SU-DHL-6 (cell line): Measurements from ENCODE around the gene RBM33.

ENCODE experiments used
- H2AFZ ChIP-seq: fragments of 200-600 bp; sonication (generic); 2 replicates; pipeline ENCODE4 v1.6.1; 2014; ENCODE audit warnings: low read depth, mild to moderate bottlenecking, moderate library complexity, mixed read lengths, antibody characterized with exemption, low read length; ENCODE audit not compliant: severe bottlenecking
- H3F3A ChIP-seq: fragments of 200-600 bp; shearing (Covaris generic); 2 replicates; pipeline ENCODE4 v1.6.0; 2016; ENCODE audit warnings: antibody characterized with exemption, mild to moderate bottlenecking; ENCODE audit not compliant: insufficient read depth
- H3K27ac ChIP-seq: fragments of 200-600 bp; sonication (generic); 2 replicates; pipeline ENCODE4 v1.5.1; 2016; ENCODE audit warnings: low read depth, mild to moderate bottlenecking, low read length, moderate library complexity, mixed read lengths
- H3K27me3 ChIP-seq: fragments of 200-600 bp; sonication (generic), shearing (Covaris generic); 2 replicates; pipeline ENCODE4 v1.6.0; 2014; ENCODE audit warnings: mild to moderate bottlenecking, low read length
- H3K36me3 ChIP-seq: fragments of 200-600 bp; sonication (generic); 2 replicates; pipeline ENCODE4 v1.6.1; 2014; ENCODE audit warnings: mild to moderate bottlenecking, low read length, mixed read lengths
- H3K4me2 ChIP-seq: fragments of 300-600, 200-600 bp; shearing (Covaris generic), sonication (generic); 2 replicates; pipeline ENCODE4 v1.6.0; 2014; ENCODE audit warnings: low read length, low read depth, mild to moderate bottlenecking; ENCODE audit not compliant: poor library complexity, severe bottlenecking
- H3K4me3 ChIP-seq: fragments of 200-600 bp; sonication (generic); 2 replicates; pipeline ENCODE4 v1.5.1; 2014; ENCODE audit warnings: antibody characterized with exemption, low read length, mild to moderate bottlenecking, mixed read lengths; ENCODE audit not compliant: insufficient read depth, poor library complexity, severe bottlenecking
- H3K79me2 ChIP-seq: fragments of 200-600 bp; sonication (generic); 2 replicates; pipeline ENCODE4 v1.6.1; 2014; ENCODE audit warnings: mild to moderate bottlenecking, low read length, moderate library complexity; ENCODE audit not compliant: insufficient read depth
- H3K9ac ChIP-seq: fragments of 200-600 bp; sonication (generic); 2 replicates; pipeline ENCODE4 v1.7.0; 2014; ENCODE audit warnings: mild to moderate bottlenecking, low read length
- H3K9me2 ChIP-seq: fragments of 200-600 bp; sonication (generic); replicated peaks from 2 replicates; pipeline ENCODE4 v1.6.1; 2014; ENCODE audit warnings: low read length; ENCODE audit not compliant: insufficient read depth
- H3K9me3 ChIP-seq: fragments of 200-600 bp; sonication (generic); 2 replicates; pipeline ENCODE4 v1.6.1; 2014; ENCODE audit warnings: low read length, mixed read lengths; ENCODE audit not compliant: insufficient read depth
- H4K20me1 ChIP-seq: fragments of 200-600 bp; sonication (generic); 2 replicates; pipeline ENCODE4 v1.6.1; 2014; ENCODE audit warnings: low read depth, mild to moderate bottlenecking, antibody characterized with exemption, low read length, moderate library complexity, mixed read lengths
- CTCF ChIP-seq: fragments of 200-600 bp; sonication (generic); IDR thresholded peaks from one replicate; pipeline ENCODE4 v1.5.1; 2017; ENCODE audit warnings: antibody characterized with exemption, mild to moderate bottlenecking, low read length, moderate library complexity; ENCODE audit not compliant: insufficient read depth, poor library complexity, severe bottlenecking
- EZH2phosphoT487 ChIP-seq: fragments of 200-600 bp; sonication (generic), shearing (Covaris generic); conservative IDR thresholded peaks from 2 replicates; pipeline ENCODE4 v1.6.1; 2018; ENCODE audit warnings: mild to moderate bottlenecking, antibody characterized with exemption, low read length, moderate library complexity, mixed read lengths

Gene RBM33

GRCh38 chr7:155693826-155694225 lies 49.4 kb downstream of the RBM33 start:
- Histone ChIP-seq H3K27me3 (no peaks in the 10 kb centered on the region), H3K4me2 (no peak overlapping the region), H3K9me3 (no peaks in the 10 kb centered on the region), H3K36me3 (peaks cover 3% of the 10 kb centered on the region; the same call in 1 of the 2 replicates), H4K20me1 (peaks cover 36% of the 10 kb centered on the region), H3K9ac (no peak overlapping the region), H3K27ac (no peak overlapping the region), H3F3A (no peaks in the 10 kb centered on the region), H3K4me3 (no peak overlapping the region), H3K79me2 (peaks cover 78% of the 10 kb centered on the region), H2AFZ (no peak overlapping the region), H3K9me2 (no peaks in the 10 kb centered on the region)
- TF ChIP-seq CTCF (no peak), EZH2phosphoT487 (no peak)

GRCh38 chr7:155694851-155695250 lies 50.4 kb downstream of the RBM33 start:
- peaks cover 88% of the 10 kb centered on the region for H3K79me2 ChIP-seq
- peaks cover 7% of the 10 kb centered on the region; the same call in 1 of the 2 replicates for H3K36me3 ChIP-seq
- no peak for TF ChIP-seq EZH2phosphoT487
- no peak for TF ChIP-seq CTCF
- no peak overlapping the region for H3K27ac ChIP-seq
- no peaks in the 10 kb centered on the region for H3F3A ChIP-seq
- no peak overlapping the region for H3K4me2 ChIP-seq
- H3K9me3 ChIP-seq = no peaks in the 10 kb centered on the region
- H2AFZ ChIP-seq = no peak overlapping the region
- H4K20me1 ChIP-seq = peaks cover 41% of the 10 kb centered on the region
- H3K9me2 ChIP-seq = no peaks in the 10 kb centered on the region
- H3K4me3 ChIP-seq = no peak overlapping the region
- H3K9ac ChIP-seq = no peak overlapping the region
- no peaks in the 10 kb centered on the region for H3K27me3 ChIP-seq

- Histone ChIP-seq H3K79me2 (peaks cover 86% of the 10 kb centered on the region), H3K9me2 (no peaks in the 10 kb centered on the region), H3K9ac (no peak overlapping the region), H3K36me3 (peaks cover 21% of the 10 kb centered on the region), H3K4me3 (no peak overlapping the region), H3K4me2 (no peak overlapping the region), H3F3A (no peaks in the 10 kb centered on the region), H4K20me1 (peaks cover 41% of the 10 kb centered on the region), H3K27ac (no peak overlapping the region), H3K27me3 (no peaks in the 10 kb centered on the region), H3K9me3 (no peaks in the 10 kb centered on the region), H2AFZ (no peak overlapping the region)
- no peak for TF ChIP-seq EZH2phosphoT487
- TF ChIP-seq CTCF = no peak
Measured at GRCh38 chr7:155696747-155697146, 52.3 kb downstream of the RBM33 start.
